DMS79 treated with DMSO at 0.1 percent for 48 hours (cell line): Measurements from ENCODE around the gene SCO1.
A peak's percentile ranks its signal among the peaks of the same experiment; 100 is the strongest.
"Not testable (repeated sequence)": the region's sequence is repeated elsewhere in the genome, so short reads cannot be mapped to it uniquely, and the experiment has no call there.

Experiments
- DNase-seq: peaks from one replicate; lab custom pipeline; 2025; lab: John Stamatoyannopoulos, UW

Gene SCO1

DNA sequence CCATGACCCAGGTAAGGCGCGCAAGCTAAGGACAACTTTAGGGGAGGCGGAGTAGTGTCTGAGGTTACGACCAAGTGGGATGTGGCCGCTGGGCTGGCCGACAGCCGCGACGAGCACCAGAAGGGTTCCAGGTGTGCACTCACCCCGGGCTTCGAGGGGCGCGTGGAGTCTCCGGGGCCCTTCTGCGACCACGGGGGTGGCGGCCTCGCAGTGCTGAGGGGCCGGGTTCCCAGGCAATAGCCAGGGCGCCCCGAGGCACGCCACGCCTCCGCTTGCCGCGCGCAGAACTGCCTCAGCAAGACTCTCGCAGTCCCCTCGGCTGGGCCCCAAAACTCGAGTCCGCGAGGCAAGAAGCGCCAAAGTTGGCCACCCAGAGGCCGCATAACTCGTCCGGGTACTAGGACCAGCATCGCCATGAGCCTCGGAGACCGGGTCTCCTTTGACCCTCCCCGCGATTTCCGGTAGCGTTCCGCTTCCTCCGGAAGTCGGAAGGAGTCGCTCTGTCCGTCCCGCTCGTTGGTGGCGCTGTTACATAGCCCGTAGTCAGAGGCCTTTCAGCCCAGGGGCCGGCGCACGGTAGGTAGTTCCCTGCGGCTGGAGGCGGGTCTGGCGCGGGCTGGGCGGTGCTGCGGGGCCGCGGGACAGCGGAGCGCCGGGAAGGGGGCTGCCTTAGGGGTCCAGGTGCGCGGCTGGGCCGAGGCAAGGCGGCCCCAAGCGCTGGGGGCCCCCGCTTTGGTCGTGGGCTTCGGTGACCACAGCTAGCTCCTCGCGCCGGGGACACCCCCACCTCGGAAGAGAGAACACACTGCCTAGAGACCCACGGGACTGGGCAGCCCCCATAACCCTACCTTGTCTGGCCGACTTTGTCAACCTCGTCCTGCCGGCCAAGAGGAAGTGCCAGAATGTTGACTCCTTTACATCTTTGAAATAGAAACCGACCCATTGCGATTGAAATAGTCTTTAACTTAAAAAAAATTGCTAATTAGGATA lies at the start of gene SCO1, which contains the start of gene ADPRM:
Gene SCO1 (minus strand): TSS at position 442 of the 990 bp plus-strand sequence. CDS start 26 bp downstream, at position 416.
Gene ADPRM (plus strand): TSS at position 503 of the 990 bp plus-strand sequence. CDS start 7,333 bp downstream, outside the sequence.
- DNase-seq = peak; percentile 57

DNA sequence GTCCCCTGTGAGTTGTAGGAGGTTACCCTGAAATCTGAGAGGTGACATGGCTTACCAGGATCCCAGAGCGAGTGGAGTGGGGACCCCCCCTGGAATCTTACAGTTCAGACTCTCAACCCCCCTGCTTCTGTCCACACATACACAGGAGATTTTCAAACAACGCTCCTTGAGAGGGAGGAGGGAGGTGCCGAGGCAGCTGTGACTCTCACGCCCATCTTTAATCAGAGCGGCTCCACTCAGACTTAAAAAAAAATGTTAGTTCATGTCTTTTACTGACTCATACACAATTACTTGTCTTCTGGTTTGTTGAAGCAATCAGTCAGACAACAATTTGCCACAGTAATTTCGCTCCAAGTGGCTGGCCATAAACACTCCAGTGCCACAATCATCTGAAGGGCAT lies 47.9 kb upstream of the SCO1 start:
- DNase-seq = no peak

DNA sequence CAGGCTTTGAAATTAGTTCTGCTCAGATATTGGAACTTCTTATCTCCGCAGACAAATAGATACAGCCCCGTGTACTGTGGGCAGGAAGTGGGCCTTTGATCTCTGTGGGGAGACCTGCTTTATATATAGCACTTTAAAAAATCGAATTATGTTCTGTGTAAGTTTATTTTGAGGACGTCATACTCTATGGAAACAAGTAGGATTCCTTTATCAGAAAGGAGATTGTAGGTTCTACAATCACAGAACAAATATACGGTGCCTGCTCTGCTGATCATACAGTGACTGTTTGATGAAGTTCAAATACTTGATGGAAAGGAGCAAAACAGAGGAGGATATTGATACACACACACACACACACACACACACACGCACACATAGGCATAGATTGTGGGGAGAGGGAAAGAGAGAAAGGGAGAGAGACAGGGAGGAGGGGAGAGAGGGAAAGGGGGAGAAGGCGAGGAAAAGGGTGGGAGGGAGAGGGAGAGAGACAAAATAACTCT lies 47.2 kb upstream of the SCO1 start:
- DNase-seq = no peak

DNA sequence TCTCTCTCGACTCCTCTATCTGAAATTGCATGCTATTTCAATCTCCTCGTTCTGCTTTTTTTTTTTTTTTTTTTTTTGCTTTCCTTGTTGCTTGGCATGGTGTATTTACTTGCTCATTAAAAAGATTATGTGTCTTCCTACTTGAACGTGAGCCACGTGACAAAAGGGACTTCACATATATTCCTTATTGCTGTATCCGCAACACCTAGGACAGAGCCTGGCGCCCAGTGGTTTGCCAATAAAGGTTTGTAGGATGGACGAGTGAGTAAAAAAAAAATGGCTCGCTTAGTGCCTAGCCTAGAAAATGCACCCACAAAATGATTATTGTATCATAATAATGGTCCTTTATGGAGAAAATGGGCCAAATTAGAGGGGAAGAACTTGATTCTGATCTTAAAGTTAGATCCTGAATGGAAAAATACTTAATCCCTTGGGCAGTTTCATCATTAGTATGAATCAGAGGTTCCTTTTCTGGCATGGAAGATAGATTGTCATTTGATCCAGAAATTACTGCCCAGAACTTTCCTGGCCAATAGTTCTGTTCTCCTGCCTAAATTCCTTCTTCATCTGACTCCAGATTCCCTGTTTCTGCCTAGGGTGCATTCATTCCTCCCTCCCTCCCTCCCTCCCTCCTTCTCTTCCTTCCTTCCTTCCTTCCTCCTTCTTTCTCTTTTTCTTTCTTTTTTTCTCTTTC lies 46.1 kb upstream of the SCO1 start:
- no peak for DNase-seq

DNA sequence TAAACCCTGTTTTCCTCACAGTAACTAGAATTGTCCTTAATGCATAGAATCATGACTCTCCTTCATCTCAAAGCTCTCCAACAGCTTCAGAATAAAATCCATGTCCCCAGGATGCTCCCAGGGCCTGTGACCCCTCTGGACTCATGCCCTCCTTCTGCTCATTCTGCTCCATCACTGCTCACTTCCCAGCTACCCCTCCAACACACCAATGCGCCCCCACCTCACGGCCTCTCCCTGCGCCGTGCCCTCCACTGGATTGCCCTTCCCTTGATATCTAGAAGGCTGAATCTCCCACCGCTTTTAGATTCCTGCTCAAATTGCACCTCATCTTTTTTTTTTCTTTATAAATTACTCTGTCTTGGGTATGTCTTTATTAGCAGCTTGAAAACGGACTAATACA lies 45.1 kb upstream of the SCO1 start:
- DNase-seq = no peak

DNA sequence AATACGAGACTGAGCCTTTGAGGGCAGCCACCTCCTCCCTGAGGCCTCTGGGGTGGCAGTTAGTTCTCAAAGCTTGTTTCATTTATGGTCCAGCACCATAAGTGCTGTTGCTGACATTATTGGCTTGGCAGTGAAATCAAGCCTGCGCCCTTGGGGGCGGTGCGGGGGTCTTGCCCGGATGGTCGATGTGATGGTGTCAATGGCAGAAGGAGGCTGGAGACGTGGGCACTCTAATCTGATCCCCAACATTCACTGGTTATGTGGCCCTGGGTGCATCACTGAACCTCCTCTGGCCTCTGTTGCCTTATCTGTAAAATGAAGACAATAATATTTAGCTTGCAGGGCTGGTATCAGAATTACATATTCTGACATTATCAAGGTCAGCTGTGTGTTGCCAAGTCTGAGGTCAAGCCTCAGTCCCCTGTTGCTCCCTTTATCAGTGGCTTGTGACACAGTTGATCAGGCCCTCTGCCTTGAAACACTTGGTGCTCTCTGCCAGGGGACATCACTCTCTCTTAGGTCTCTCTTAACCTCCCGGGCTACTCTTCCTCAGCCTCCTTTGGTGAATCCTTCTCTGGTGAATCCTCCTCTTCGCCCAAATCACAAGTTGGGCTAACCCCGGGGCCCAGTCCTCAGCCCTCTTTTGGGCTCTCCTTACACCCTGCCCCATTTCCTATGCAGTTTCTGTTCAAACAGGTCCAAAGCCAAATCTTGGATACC lies 44.2 kb upstream of the SCO1 start:
- no peak for DNase-seq

DNA sequence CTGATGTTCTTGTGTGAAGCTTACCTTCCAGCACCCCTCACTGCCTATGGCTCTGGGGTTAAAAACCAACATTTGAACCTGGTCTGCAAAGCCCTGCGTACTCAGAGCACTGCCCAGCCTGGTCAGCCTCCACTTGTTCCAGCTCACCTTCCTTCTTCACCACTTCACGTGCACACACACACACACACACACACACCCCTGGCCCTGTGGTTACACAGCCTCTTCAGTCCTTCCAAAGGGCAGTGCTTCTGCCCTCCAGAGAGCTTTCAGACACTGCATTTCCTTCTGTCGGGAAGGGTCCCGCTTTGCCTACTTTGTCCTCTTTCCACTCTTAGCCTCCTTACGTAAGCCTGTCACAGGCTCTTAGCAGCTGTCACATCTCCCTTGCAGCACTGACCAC lies 42.1 kb upstream of the SCO1 start:
- no peak for DNase-seq

DNA sequence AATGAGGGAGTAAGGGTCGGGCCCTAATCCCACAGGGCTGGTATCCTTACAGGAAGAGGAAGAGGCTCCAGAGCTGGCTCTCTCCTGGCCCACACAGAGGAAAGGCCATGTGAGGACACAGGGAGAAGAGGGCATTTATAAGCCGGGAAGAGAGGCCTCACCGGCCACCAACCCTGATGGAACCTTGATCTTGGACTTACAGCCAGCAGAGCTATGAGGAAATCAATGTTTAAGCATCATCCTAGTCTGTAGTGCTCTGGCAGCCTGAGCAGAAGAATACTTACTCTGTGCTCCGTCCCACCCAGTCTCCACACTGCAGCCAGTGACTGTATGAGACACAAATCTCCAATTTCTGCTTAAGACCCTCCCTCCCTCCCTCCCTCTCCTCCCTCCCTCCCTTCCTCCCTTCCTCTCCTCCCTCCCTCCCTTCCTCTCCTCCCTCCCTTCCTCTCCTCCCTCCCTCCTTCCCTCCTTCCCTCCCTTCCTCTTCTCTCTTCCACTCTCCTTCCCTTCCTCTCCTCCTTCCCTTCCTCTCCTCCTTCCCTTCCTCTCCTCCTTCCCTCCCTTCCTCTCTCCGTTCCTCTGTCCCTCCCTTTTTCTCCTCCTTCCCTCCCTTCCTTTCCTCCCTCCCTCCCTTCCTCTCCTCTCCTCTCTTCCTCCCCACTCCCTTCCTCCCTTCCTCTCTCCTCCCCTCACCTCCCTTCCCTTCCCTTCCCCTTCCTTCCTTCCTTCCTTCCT lies 41.4 kb upstream of the SCO1 start:
- no peak for DNase-seq

DNA sequence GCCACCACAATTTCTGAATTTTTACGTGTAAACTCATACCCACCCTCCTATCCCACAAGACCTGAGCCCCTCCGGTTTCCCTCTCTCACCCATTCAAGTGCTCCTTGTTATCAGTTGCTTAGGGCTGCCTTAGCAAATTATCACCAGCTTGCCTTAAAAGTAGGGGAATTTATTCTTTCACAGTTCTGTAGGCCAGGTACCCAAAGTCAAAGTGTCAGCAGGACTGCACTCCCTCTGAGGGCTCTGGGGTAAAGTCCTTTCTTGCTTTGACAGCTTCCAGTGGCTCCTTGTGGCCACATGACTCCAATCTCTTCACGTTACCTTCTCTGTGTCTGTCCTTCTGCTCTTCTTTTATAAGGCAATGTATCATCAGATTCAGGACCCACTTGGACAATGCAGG lies 40.4 kb upstream of the SCO1 start:
- DNase-seq = no peak

DNA sequence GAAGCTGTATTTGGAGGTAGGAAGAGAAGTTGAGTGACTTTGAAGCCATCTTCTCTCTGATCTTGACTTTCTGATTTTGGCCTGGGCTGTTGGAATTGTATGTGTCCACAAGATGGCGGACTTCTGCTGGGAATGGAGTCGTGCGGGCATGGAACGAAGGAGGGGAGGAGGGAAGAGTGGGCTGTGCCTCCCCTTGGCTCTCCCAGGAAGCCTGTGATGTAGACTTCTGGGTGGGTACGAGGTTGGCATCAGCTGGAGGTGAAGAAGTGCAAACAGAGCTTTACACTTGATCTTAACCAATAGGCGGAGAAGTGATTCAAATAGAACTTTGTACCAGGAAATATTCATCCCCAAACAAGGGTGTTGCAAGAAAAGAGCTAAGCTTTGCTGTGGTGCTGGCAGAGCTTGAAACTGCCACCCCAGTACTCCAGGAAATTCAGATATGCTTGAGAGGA lies 39.9 kb upstream of the SCO1 start:
- DNase-seq = peak; percentile 3

DNA sequence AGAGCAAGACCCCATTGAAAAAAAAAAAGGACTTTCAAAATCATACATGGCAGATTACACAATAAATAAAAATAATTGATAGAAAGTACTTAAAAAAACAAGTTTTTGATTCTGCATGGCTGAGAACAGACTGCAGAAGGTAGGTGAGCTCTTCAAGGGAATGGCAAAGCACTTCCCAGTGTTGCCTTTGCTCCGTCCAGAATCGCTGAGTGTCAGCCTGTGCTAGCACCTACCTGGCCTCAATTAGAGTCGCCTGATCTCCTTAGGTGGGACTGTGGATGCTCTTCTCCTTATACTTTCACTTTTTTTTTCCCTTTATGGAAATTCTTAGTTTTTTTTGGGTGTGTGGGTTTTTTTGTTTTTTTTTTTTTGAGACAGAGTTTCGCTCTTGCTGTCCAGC lies 38.5 kb upstream of the SCO1 start:
- no peak for DNase-seq

DNA sequence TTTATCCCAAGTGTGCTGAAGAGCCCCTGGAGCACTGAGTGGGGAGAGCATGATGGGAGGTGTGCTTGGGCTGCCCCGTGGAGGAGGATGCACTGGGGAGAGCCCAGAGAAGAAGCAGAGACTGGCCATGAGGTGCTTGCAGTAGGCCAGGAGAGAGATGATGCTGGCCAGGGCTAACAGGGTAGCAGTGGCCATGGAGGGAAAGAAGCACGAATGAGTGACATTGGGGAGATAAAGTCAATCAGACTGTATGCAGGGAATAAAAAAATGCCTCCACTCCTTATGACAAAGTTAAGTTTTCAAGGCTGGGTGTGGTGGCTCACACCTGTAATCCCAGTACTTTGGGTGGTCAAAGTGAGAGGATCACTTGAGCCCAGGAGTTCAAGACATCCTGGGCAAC lies 37.9 kb upstream of the SCO1 start:
- DNase-seq = no peak

DNA sequence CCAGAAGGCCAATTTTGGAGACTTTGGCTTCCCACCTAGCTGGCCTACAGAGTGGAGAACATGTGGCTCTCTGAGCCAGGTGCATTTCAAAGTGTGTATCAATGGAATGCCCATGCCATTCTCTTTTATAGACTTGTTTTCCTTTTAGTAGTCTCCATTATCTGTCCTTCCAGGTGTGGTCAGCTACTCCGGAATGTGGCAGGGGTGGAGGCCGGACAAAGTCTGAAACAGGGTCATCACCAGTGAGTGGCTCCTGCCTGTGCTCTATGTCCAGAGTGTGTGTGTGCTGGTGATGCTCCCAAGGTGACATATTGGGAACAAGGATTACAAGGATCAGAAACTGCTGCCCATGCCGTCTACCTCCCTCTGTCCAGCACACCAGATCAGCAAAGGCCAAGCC lies 36.3 kb upstream of the SCO1 start:
- no peak for DNase-seq

DNA sequence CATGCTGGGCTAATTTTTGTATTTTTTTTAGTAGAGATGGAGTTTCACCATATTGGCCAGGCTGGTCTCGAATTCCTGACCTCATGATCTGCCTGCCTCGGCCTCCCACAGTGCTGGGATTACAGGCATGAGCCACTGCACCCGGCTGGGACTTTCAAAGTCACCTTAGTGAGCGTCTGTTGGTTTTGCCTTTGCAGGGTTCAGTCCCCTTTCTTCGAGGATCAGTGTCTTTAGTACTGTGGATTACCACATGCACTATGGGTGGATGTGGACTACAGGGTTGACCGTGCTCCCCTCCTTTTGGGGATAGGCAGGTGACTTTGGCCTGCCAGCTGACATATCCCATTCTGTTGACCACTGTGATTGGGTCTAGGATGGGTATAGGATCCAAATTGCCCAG lies 34.8 kb upstream of the SCO1 start:
- DNase-seq = not testable (repeated sequence)

DNA sequence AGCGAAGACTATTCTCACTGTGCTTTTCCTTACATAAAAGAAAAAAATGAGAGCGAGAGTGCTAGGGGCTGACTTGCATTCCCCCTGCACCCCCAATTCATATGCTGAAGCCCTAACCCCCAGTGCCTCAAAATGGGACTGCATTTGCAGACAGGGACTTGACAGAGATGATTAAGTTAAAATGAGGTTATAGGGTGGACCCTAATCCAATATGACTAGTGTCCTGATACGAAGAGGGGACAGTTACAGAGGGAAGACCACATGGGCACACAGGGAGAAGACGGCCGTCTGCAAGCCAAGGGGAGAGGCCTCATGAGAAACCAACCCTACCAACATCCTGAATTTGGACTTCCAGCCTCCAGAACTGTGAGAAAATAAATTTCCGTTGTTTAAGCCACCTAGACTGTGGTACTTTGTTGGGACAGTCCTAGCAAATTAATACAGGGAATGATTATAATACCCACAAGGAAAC lies 34.1 kb upstream of the SCO1 start:
- no peak for DNase-seq

DNA sequence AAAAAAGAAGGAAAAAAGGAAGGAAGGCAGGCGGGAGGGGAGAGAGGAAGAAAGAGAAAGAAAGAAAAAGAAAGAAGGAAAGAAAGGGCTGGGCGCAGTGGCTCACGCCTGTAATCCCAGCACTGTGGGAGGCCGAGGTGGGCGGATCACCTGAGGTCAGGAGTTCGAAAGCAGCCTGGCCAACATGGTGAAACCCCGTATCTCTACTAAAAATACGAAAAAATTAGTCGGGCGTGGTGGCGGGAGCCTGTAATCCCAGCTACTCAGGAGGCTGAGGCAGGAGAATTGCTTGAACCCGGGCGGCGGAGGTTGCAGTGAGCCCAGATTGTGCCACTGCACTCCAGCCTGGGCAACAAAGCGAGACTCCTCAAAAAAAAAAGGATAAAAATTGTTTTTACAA lies 32.9 kb upstream of the SCO1 start:
- DNase-seq = not testable (repeated sequence)

DNA sequence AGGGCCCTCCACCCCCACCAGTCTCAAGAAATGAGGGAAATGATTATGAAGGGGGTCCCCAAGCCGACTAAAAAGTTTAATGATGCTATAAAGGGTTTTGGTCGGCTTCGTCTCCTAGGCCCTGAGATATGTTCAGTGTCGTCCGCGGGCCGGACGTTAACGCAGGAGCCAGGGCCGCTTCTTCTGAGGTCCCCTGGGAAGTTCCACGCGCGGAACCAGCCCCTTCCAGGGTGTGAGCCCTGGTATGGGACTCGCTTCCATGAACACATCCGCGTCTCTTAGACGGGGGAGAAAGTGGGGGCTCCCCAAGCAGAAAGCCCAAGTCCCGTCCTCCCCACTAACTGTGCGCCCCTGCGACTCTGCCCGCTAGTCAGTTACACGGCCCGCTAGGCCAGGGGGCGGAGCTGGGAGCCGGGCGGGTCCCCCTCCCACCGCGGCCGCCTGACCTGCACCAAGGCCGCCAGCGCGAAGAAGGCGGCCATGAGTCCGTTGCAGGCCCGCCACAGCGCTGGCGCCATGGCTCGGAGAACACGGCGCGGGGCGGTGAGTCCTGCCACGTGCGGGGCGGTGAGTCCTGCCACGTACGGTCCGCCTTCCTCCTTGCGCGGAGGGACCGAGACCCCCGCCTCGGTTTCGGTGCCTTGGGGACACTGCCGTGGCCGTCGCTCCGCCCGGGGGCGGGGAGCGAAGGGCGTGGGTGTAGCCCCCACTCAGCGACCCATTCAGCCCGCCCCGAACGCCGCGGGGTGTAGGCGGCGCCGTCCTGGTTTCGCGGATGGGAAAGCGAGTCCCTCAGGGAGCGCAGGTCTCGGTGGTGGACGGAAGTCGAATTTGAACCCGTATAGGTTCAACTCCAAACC lies 32.2 kb upstream of the SCO1 start, which contains the start of gene TMEM220:
Gene TMEM220 (minus strand): TSS at position 690 of the 860 bp plus-strand sequence. CDS start 172 bp downstream, at position 518.
- no peak for DNase-seq

DNA sequence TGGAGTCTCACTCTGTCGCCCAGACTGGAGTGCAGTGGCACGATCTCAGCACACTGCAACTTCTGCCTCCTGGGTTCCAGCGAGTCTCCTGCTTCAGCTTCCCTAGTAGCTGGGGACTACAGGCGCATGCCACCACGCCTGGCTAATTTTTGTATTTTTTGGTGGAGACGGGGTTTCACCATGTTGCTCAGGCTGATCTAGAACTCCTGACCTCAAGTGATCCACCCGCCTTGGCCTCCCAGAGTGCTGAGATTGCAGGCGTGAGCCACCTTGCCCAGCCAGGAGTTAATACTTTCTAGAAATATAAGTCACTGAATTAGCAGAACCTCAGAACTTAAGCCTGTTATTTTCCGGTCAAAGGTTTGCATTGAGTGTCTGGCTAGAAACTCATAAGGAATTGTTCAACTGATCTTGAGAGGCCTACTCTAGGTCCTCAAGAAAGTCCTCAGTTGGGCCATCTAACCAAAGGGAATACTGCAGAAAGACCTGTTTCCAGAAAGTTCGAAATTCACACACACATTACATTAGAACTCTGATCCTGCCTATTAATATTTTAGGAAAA lies 31.1 kb upstream of the SCO1 start:
- no peak for DNase-seq

DNA sequence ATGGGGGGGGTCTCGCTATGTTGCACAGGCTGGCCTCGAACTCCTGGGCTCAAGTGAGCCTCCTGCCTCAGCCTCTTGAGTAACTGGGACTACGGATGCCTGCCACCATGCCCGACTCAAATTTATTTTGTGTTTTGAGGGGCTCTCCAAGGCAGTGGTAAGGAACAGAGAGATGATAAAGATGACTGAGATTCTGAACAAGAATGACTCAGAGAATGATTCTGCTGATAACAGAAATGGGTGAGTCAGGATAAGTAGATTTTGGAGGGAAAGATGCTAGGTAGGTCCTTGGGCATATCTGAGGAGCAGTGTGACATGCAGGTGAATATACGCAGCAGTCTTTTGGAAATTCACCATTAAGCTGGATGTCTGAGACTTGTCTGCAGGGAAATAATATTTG lies 29.9 kb upstream of the SCO1 start:
- no peak for DNase-seq

DNA sequence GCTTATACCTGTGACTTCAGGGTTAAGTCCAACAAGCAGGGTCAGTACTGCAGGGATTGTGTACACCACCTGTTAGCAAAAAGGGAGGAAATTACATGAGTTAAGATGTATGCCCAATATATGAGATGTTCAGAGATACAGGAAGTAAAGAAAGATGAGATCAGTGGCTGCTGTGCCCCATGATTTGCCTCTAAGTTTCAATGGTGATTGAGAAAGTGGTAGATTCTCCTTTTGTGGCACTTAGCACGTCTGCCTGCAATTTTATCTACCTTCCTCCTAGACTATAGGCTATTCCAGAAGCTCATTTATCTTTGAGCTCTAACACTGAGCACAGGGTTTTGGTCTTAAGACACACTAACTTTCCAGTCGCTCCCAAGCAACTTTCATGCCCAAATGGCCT lies 28.9 kb upstream of the SCO1 start:
- DNase-seq = no peak
